Measurements from ENCODE around the gene TREML4. TPM values are rescaled to one million over a fixed set of nuclear protein-coding genes. Genes with fewer than 3 reads are reported as not detected.
A peak's percentile ranks its signal among the peaks of the same experiment; 100 is the strongest.

TREML4 gene
- total RNA-seq, 1 donor from 2014 or later = not detected

DNA sequence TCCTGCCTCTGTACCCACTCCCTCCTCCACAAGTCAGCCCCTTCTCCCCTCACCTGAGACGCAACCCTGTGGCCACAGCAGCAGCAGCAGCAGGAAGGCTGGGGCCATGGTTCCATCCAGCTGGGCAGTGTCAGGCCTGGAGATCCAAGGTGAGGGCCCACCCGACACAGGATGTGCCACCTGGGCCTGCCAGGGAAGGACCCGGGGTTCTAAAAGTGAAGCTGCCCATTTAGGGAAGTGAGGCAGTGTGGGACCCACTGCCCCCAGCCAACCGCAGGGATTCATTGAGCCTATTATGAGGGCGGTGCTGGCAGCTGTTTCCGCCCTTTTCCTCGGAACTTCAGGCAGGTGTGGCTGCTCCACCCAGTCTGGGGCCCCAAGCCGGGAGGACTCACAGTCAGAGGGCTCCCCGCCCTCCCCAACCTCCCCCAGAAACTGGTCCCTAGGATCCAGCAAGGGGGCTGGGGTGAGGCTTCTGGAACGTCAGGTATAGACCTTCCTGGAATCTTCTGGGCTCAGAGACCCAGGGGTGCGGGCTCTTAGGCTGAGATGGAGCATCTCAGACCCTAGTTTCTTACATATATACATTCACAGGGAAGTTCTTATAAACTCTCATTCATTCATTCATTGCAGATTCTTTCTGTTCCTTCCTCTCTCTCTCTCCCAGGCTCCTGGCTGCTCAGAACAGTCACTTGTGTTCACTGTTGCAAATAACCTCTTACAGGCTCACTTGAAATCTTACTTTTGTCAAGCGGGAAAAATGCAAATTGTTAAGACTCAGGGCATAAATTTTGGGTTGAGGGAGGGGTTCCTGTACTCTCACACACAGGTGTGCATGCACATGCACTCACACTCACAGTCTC lies 27.0 kb upstream of the TREML4 start, which contains the start of gene TREML2:
Gene TREML2 (minus strand): TSS at position 249 of the 863 bp plus-strand sequence. CDS start 141 bp downstream, at position 108.
- H3K9me3 Mint-ChIP-seq (ENCODE audit: unreplicated experiment) = no peaks in the 10 kb centered on the region
- FAIRE-seq (no peak), DNase-seq (ENCODE audit: low read depth) (no peak)
- Histone ChIP-seq H3K9me3 (ENCODE audit: insufficient read depth, low read depth, low read length) (no peaks in the 10 kb centered on the region), H3K4me2 (ENCODE audit: low read length) (no peak within 1 kb of the TSS), H4K20me1 (ENCODE audit: insufficient read depth, low read length) (no peaks in the 10 kb centered on the region), H3K36me3 (ENCODE audit: insufficient read depth, low read length) (no peaks in the 10 kb centered on the region), H3K9ac (ENCODE audit: low read length) (no peak within 1 kb of the TSS), H3K4me1 (ENCODE audit: insufficient read depth, low read length) (no peaks in the 10 kb centered on the region), H2AFZ (ENCODE audit: low read depth, low read length) (no peak within 1 kb of the TSS), H3K27ac (ENCODE audit: low read depth, low read length) (no peak within 1 kb of the TSS), H3K27me3 (ENCODE audit: insufficient read depth, low read length) (no peaks in the 10 kb centered on the region), H3K79me2 (ENCODE audit: insufficient read depth, low read length) (no peaks in the 10 kb centered on the region), H3K4me3 (ENCODE audit: insufficient read depth, low read depth, low read length) (no peak within 1 kb of the TSS)
- TF ChIP-seq, protein P1, sequence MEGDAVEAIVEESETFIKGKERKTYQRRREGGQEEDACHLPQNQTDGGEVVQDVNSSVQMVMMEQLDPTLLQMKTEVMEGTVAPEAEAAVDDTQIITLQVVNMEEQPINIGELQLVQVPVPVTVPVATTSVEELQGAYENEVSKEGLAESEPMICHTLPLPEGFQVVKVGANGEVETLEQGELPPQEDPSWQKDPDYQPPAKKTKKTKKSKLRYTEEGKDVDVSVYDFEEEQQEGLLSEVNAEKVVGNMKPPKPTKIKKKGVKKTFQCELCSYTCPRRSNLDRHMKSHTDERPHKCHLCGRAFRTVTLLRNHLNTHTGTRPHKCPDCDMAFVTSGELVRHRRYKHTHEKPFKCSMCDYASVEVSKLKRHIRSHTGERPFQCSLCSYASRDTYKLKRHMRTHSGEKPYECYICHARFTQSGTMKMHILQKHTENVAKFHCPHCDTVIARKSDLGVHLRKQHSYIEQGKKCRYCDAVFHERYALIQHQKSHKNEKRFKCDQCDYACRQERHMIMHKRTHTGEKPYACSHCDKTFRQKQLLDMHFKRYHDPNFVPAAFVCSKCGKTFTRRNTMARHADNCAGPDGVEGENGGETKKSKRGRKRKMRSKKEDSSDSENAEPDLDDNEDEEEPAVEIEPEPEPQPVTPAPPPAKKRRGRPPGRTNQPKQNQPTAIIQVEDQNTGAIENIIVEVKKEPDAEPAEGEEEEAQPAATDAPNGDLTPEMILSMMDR (IDR thresholded peaks at IDR 0.05; ENCODE audit: insufficient read depth, low read depth, low read length) = no peak
- no peak for TF ChIP-seq EZH2 (IDR thresholded peaks at IDR 0.05; ENCODE audit: insufficient read depth, low read length)
- H3K27me3 Mint-ChIP-seq (ENCODE audit: low read depth, unreplicated experiment) = peaks cover 18% of the 10 kb centered on the region
- H3K36me3 Mint-ChIP-seq (ENCODE audit: low read depth, unreplicated experiment) = no peaks in the 10 kb centered on the region
- H3K4me3 Mint-ChIP-seq (ENCODE audit: unreplicated experiment) = no peak within 1 kb of the TSS
- peak within 1 kb of the TSS; percentile 85 for H3K27ac Mint-ChIP-seq (ENCODE audit: unreplicated experiment)
- H3K4me1 Mint-ChIP-seq (ENCODE audit: low read depth, unreplicated experiment) = peaks cover 13% of the 10 kb centered on the region

DNA sequence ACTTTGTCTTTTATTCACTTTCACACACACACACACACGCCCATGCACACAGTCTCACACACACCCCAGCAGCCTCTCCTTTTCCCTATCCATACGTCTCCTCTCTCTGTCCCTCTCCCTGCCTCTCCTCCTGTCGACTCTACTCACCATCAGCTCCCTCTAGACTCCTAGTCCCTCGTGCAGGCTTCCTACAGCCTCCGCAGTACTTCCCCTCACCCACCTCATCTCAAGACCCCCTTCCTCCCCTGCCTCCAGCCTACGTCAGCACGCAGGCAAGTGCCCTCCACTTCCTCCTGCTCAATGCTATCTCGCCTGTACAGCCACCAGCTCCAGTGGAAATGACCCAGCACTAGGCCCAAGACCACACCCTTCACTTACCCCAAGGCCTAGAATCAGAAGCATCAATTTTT lies 26.4 kb upstream of the TREML4 start:
- Histone ChIP-seq H3K4me1 (ENCODE audit: insufficient read depth, low read length) (no peaks in the 10 kb centered on the region), H3K36me3 (ENCODE audit: insufficient read depth, low read length) (no peaks in the 10 kb centered on the region), H4K20me1 (ENCODE audit: insufficient read depth, low read length) (no peaks in the 10 kb centered on the region), H3K27ac (ENCODE audit: low read depth, low read length) (no peak overlapping the region), H3K9me3 (ENCODE audit: insufficient read depth, low read depth, low read length) (no peaks in the 10 kb centered on the region), H3K4me3 (ENCODE audit: insufficient read depth, low read depth, low read length) (no peak overlapping the region), H3K9ac (ENCODE audit: low read length) (no peak overlapping the region), H2AFZ (ENCODE audit: low read depth, low read length) (no peak overlapping the region), H3K79me2 (ENCODE audit: insufficient read depth, low read length) (no peaks in the 10 kb centered on the region), H3K27me3 (ENCODE audit: insufficient read depth, low read length) (no peaks in the 10 kb centered on the region), H3K4me2 (ENCODE audit: low read length) (no peak overlapping the region)
- Mint-ChIP-seq H3K4me1 (ENCODE audit: low read depth, unreplicated experiment) (peaks cover 13% of the 10 kb centered on the region), H3K9me3 (ENCODE audit: unreplicated experiment) (no peaks in the 10 kb centered on the region), H3K4me3 (ENCODE audit: unreplicated experiment) (no peak overlapping the region), H3K27ac (ENCODE audit: unreplicated experiment) (no peak overlapping the region), H3K27me3 (ENCODE audit: low read depth, unreplicated experiment) (peaks cover 12% of the 10 kb centered on the region), H3K36me3 (ENCODE audit: low read depth, unreplicated experiment) (no peaks in the 10 kb centered on the region)
- no peak for TF ChIP-seq EZH2 (IDR thresholded peaks at IDR 0.05; ENCODE audit: insufficient read depth, low read length)
- TF ChIP-seq, protein P1 (IDR thresholded peaks at IDR 0.05; ENCODE audit: insufficient read depth, low read depth, low read length) = no peak
- no peak for FAIRE-seq
- no peak for DNase-seq (ENCODE audit: low read depth)

DNA sequence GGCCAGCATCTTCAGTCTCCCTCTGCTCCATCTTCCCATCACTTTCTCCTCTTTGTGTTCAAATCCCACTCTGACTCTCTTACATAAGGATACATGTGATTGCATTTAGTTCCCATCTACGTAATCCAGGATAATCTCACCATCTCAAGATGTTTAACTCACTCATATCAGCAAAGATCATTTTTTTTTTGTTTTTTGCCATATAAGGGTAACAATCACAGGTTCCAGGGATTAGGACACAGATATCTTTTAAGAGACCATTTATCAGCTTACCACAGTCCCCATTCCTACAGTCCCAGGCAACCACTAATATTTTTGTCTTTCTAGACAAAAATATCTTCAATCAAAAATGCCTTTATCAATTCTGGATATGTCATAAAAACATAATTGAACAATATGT lies 24.0 kb upstream of the TREML4 start:
- Mint-ChIP-seq H3K9me3 (ENCODE audit: unreplicated experiment) (peaks cover 7% of the 10 kb centered on the region), H3K4me3 (ENCODE audit: unreplicated experiment) (no peak overlapping the region), H3K27me3 (ENCODE audit: low read depth, unreplicated experiment) (peaks cover 2% of the 10 kb centered on the region), H3K27ac (ENCODE audit: unreplicated experiment) (no peak overlapping the region), H3K36me3 (ENCODE audit: low read depth, unreplicated experiment) (peaks cover 2% of the 10 kb centered on the region), H3K4me1 (ENCODE audit: low read depth, unreplicated experiment) (peaks cover 13% of the 10 kb centered on the region)
- H3K9ac ChIP-seq (ENCODE audit: low read length) = no peak overlapping the region
- H3K4me1 ChIP-seq (ENCODE audit: insufficient read depth, low read length) = no peaks in the 10 kb centered on the region
- no peak overlapping the region for H3K4me3 ChIP-seq (ENCODE audit: insufficient read depth, low read depth, low read length)
- FAIRE-seq = no peak
- no peak for DNase-seq (ENCODE audit: low read depth)
- H3K4me2 ChIP-seq (ENCODE audit: low read length) = no peak overlapping the region
- no peak overlapping the region for H2AFZ ChIP-seq (ENCODE audit: low read depth, low read length)
- no peaks in the 10 kb centered on the region for H3K79me2 ChIP-seq (ENCODE audit: insufficient read depth, low read length)
- no peaks in the 10 kb centered on the region for H3K27me3 ChIP-seq (ENCODE audit: insufficient read depth, low read length)
- TF ChIP-seq, protein P1 (IDR thresholded peaks at IDR 0.05; ENCODE audit: insufficient read depth, low read depth, low read length) = no peak
- TF ChIP-seq EZH2 (IDR thresholded peaks at IDR 0.05; ENCODE audit: insufficient read depth, low read length) = no peak
- no peaks in the 10 kb centered on the region for H3K36me3 ChIP-seq (ENCODE audit: insufficient read depth, low read length)
- H3K9me3 ChIP-seq (ENCODE audit: insufficient read depth, low read depth, low read length) = no peaks in the 10 kb centered on the region
- no peaks in the 10 kb centered on the region for H4K20me1 ChIP-seq (ENCODE audit: insufficient read depth, low read length)
- no peak overlapping the region for H3K27ac ChIP-seq (ENCODE audit: low read depth, low read length)
